Testis (tissue), 3 donors: ENCODE results near the gene RAPH1. TPM values are rescaled to one million over a fixed set of nuclear protein-coding genes. Genes with fewer than 3 reads are reported as not detected.
"Not testable (repeated sequence)": the region's sequence is repeated elsewhere in the genome, so short reads cannot be mapped to it uniquely, and the experiment has no call there.

ENCODE experiments used
- DNase-seq: peaks from one replicate; pipeline ENCODE4 v3.0.0-alpha.2; 2019
- H3K27ac ChIP-seq, 2 donors: fragments of 200-600 bp; sonication (generic); one replicate each; pipeline ENCODE4 v1.5.1; 2019
- H3K27me3 ChIP-seq: fragments of 200-600 bp; sonication (generic); one replicate; pipeline ENCODE4 v1.5.1; 2019
- H3K36me3 ChIP-seq: fragments of 200-600 bp; sonication (generic); one replicate; pipeline ENCODE4 v1.5.1; 2017; ENCODE audit warnings: low read depth; ENCODE audit errors: missing control alignments
- H3K4me1 ChIP-seq: fragments of 200-600 bp; sonication (generic); one replicate; pipeline ENCODE4 v1.5.1; 2019
- H3K4me3 ChIP-seq, 2 donors: fragments of 200-600 bp; sonication (generic); one replicate each; pipeline ENCODE4 v1.5.1; 2017 to 2019
- H3K9me3 ChIP-seq: fragments of 200-600 bp; sonication (generic); one replicate; pipeline ENCODE4 v1.5.1; 2017
- CTCF ChIP-seq, 3 experiments: fragments of 450-650 bp in 2 of 3; fragments of 200-600 bp in 1 of 3; sonication (generic) in 1 of 3; IDR thresholded peaks; one replicate each; pipeline ENCODE4 v1.5.1; 2016 to 2019; ENCODE audit warnings: antibody characterized with exemption in 3 of 3, mild to moderate bottlenecking in 2 of 3, moderate library complexity in 1 of 3
- POLR2A ChIP-seq: fragments of 450-650 bp; IDR thresholded peaks from one replicate; pipeline ENCODE4 v1.6.1; 2017; ENCODE audit warnings: antibody characterized with exemption, mild to moderate bottlenecking, moderate library complexity
- WGBS, 2 donors: methylation state at CpG; one replicate each; pipeline ENCODE4 v1.1.5; 2018; 5-methylcytosine and 5-hydroxymethylcytosine counted together
- intact Hi-C: fragments of 100-400 bp; cut with DNase I; formaldehyde crosslinking; loops from one replicate; pipeline ENCODE4 v1.15.1; 2023; ENCODE audit warnings: low total_unique reads
- polyA plus RNA-seq: library from polyadenylated mRNA; stranded (reverse); fragments of 350-450 nt; fragmentation: Illumina TruSeq; extraction: RNeasy Lipid Tissue Mini Kit (QIAGEN cat#74804); gene quantifications from one replicate; pipeline ENCODE4 v1.2.3, GENCODE V29; 2014; ENCODE audit warnings: low read depth, low replicate concordance; ENCODE audit not compliant: insufficient read depth
- total RNA-seq, 2 donors: library from RNA; depleted of rRNA; stranded (reverse); fragments of >200 nt; gene quantifications; one replicate each; pipeline ENCODE4 v1.2.3, GENCODE V29; 2016

RAPH1 gene
- total and polyA plus RNA-seq, 3 donors from 2014 or later: 22.1 to 36.5 (median 31.1) TPM

GRCh38 chr2:203383038-203383437 is 152.1 kb downstream of the RAPH1 start:
- H3K4me3 ChIP-seq: no peak overlapping the region
- H3K27ac ChIP-seq: no peak overlapping the region
- TF ChIP-seq POLR2A (no peak), CTCF (IDR thresholded peaks at IDR 0.05) (no peak)
- whole genome bisulfite sequencing, 2 donors: 94 to 96% methylated on average over 1 of the region's 1 CpG
- no peaks in the 10 kb centered on the region for H3K27me3 ChIP-seq
- H3K9me3 ChIP-seq: no peaks in the 10 kb centered on the region
- no peaks in the 10 kb centered on the region for H3K4me1 ChIP-seq
- intact Hi-C loops: no loop called here
- H3K36me3 ChIP-seq: no peaks in the 10 kb centered on the region
- no peak for DNase-seq

- no peaks in the 10 kb centered on the region for H3K36me3 ChIP-seq
- intact Hi-C loops: no loop called here
- H3K9me3 ChIP-seq: no peaks in the 10 kb centered on the region
- no peaks in the 10 kb centered on the region for H3K4me1 ChIP-seq
- no peak for TF ChIP-seq POLR2A
- TF ChIP-seq CTCF (IDR thresholded peaks at IDR 0.05): no peak
- DNase-seq: no peak
- no peak overlapping the region for H3K4me3 ChIP-seq
- 96 to 97% methylated on average over 3 of the region's 3 CpGs for WGBS, 2 donors
- no peak overlapping the region for H3K27ac ChIP-seq
- no peaks in the 10 kb centered on the region for H3K27me3 ChIP-seq
These were observed 155.9 kb downstream of the RAPH1 start for GRCh38 chr2:203379156-203379555.

GRCh38 chr2:203376173-203376572 is 158.9 kb downstream of the RAPH1 start:
- no peak for DNase-seq
- Histone ChIP-seq H3K36me3 (no peaks in the 10 kb centered on the region), H3K27me3 (no peaks in the 10 kb centered on the region), H3K4me1 (no peaks in the 10 kb centered on the region), H3K9me3 (no peaks in the 10 kb centered on the region), H3K4me3 (no peak overlapping the region), H3K27ac (no peak overlapping the region)
- TF ChIP-seq POLR2A (no peak), CTCF (IDR thresholded peaks at IDR 0.05) (no peak)
- intact Hi-C loops: no loop called here

GRCh38 chr2:203372706-203373105 is 162.4 kb downstream of the RAPH1 start:
- WGBS, 2 donors: 90% methylated on average over 22 of the region's 31 CpGs; no CpG with 5 or more reads in 1 of the 2 donors
- H3K36me3 ChIP-seq, H3K4me3 ChIP-seq, DNase-seq, intact Hi-C loops, H3K27me3 ChIP-seq, H3K9me3 ChIP-seq, H3K27ac ChIP-seq, H3K4me1 ChIP-seq: not testable (repeated sequence)

- H3K27me3 ChIP-seq: no peaks in the 10 kb centered on the region
- H3K36me3 ChIP-seq: no peaks in the 10 kb centered on the region
- no peaks in the 10 kb centered on the region for H3K9me3 ChIP-seq
- intact Hi-C loops: no loop called here
- WGBS, 2 donors: 85 to 90% methylated on average over 5 of the region's 5 CpGs
- H3K4me1 ChIP-seq: peaks cover under 1% of the 10 kb centered on the region
- no peak overlapping the region for H3K4me3 ChIP-seq
- no peak overlapping the region for H3K27ac ChIP-seq
- no peak for TF ChIP-seq POLR2A
- TF ChIP-seq CTCF (IDR thresholded peaks at IDR 0.05): no peak
- no peak for DNase-seq
These were observed 168.2 kb downstream of the RAPH1 start for GRCh38 chr2:203366639-203367466.
